Endothelial cell of umbilical vein (primary cell): ENCODE data around the gene METTL16. TPM values are rescaled to one million over a fixed set of nuclear protein-coding genes. Genes with fewer than 3 reads are reported as not detected.

Experiments used
- BruUV-seq: library from RNA; stranded (reverse); fragments of 400-500 nt; replicated peaks from 2 replicates; lab custom pipeline; 2021; lab: Mats Ljungman, UMichigan
- CTCF ChIA-PET: fragments of 300-600, 350-600 bp; sonication (Branson Sonifier 250); formaldehyde crosslinking; loops from one replicate; lab custom pipeline; 2021; ENCODE audit warnings: antibody characterized with exemption, inconsistent platforms; lab: Charles Lee
- POLR2A ChIA-PET: fragments of 300-600, 350-600 bp; sonication (Branson Sonifier 250); formaldehyde crosslinking; loops from one replicate; lab custom pipeline; 2021; ENCODE audit warnings: antibody characterized with exemption, inconsistent platforms; lab: Charles Lee
- DNase-seq: peaks from one replicate; pipeline ENCODE4 v3.0.0-alpha.2; 2011; ENCODE audit warnings: low read depth, low spot score
- FAIRE-seq: peaks from 2 replicates; lab custom pipeline; 2011; peaks lifted over from hg19 to GRCh38; lab: Jason Lieb, UNC
- H2AFZ ChIP-seq: 2 replicates; pipeline ENCODE4 v1.6.0; 2012; ENCODE audit warnings: low read depth, low read length, control low read depth, inconsistent platforms
- H3K27ac ChIP-seq: 2 replicates; pipeline ENCODE4 v1.5.1; 2011; ENCODE audit warnings: low read depth, mild to moderate bottlenecking, control low read depth, low read length, moderate library complexity; ENCODE audit not compliant: insufficient read depth
- H3K27me3 ChIP-seq, 2 experiments: 2 replicates each; pipeline versions ENCODE4 v1.6.0 to v1.6.1; 2011; ENCODE audit warnings: low read length in 2 of 2, mixed read lengths in 1 of 2; ENCODE audit not compliant: control insufficient read depth in 2 of 2, insufficient read depth in 2 of 2
- H3K36me3 ChIP-seq, 2 experiments: 2 replicates in 1 of 2; 3 replicates in 1 of 2; pipeline ENCODE4 v1.5.1; 2011; ENCODE audit warnings: low read length in 2 of 2, mild to moderate bottlenecking in 1 of 2, moderate library complexity in 1 of 2; ENCODE audit not compliant: control insufficient read depth in 2 of 2, insufficient read depth in 2 of 2; ENCODE audit errors: extremely low read depth in 1 of 2
- H3K4me1 ChIP-seq: 3 replicates; pipeline ENCODE4 v1.5.1; 2011; ENCODE audit warnings: mild to moderate bottlenecking, low read length; ENCODE audit not compliant: control insufficient read depth, insufficient read depth; ENCODE audit errors: extremely low read depth
- H3K4me2 ChIP-seq: 2 replicates; pipeline ENCODE4 v1.6.1; 2011; ENCODE audit warnings: low read length, control low read depth, mixed read lengths; ENCODE audit not compliant: insufficient read depth
- H3K4me3 ChIP-seq, 3 experiments: fragments of 200-600 bp in 1 of 3; sonication (generic), shearing (Covaris generic) in 1 of 3; replicated peaks in 1 of 3; 2 replicates each; pipeline ENCODE4 v1.5.1; 2011 to 2016; ENCODE audit warnings: control low read depth in 3 of 3, low read length in 3 of 3, mild to moderate bottlenecking in 2 of 3, inconsistent platforms in 1 of 3, low read depth in 1 of 3, moderate library complexity in 1 of 3; ENCODE audit not compliant: insufficient read depth in 1 of 3
- H3K79me2 ChIP-seq: 2 replicates; pipeline ENCODE4 v1.6.0; 2012; ENCODE audit warnings: low read length, inconsistent platforms; ENCODE audit not compliant: control insufficient read depth, insufficient read depth
- H3K9ac ChIP-seq: replicated peaks from 2 replicates; pipeline ENCODE3; 2011; ENCODE audit warnings: low read length, control low read depth; ENCODE audit not compliant: insufficient read depth; ENCODE audit errors: extremely low read depth
- H3K9me1 ChIP-seq: replicated peaks from 3 replicates; pipeline ENCODE4 v1.6.0; 2011; ENCODE audit warnings: mild to moderate bottlenecking, low read length; ENCODE audit not compliant: control insufficient read depth, insufficient read depth; ENCODE audit errors: extremely low read depth
- H3K9me3 ChIP-seq: replicated peaks from 2 replicates; pipeline ENCODE4 v1.5.1; 2012; ENCODE audit warnings: low read length, inconsistent platforms; ENCODE audit not compliant: control insufficient read depth, insufficient read depth
- H4K20me1 ChIP-seq: replicated peaks from 2 replicates; pipeline ENCODE3; 2011; ENCODE audit warnings: mild to moderate bottlenecking, low read length; ENCODE audit not compliant: control insufficient read depth, insufficient read depth; ENCODE audit errors: extremely low read depth
- CTCF ChIP-seq, 2 donors: IDR thresholded peaks; 1 replicate in 1 of 2; 2 replicates in 1 of 2; pipeline ENCODE4 v1.5.1; 2011; ENCODE audit warnings: low read length in 2 of 2, mild to moderate bottlenecking in 2 of 2, moderate library complexity in 2 of 2, control low read depth in 1 of 2, inconsistent platforms in 1 of 2, low read depth in 1 of 2; ENCODE audit not compliant: insufficient read depth in 1 of 2; ENCODE audit errors: extremely low read depth in 1 of 2
- EZH2 ChIP-seq: IDR thresholded peaks from 2 replicates; pipeline ENCODE4 v1.6.1; 2012; ENCODE audit warnings: borderline replicate concordance, low read depth, mild to moderate bottlenecking, moderate library complexity, low read length, inconsistent platforms; ENCODE audit not compliant: severe bottlenecking
- FOS ChIP-seq: IDR thresholded peaks from 2 replicates; pipeline ENCODE4 v1.6.1; 2011; ENCODE audit warnings: mild to moderate bottlenecking, low read length, moderate library complexity, borderline replicate concordance; ENCODE audit not compliant: insufficient read depth
- GATA2 ChIP-seq: IDR thresholded peaks from 2 replicates; pipeline ENCODE4 v1.7.0; 2011; ENCODE audit warnings: low read depth, mild to moderate bottlenecking, moderate library complexity, mixed read lengths, low read length; ENCODE audit not compliant: insufficient read length, insufficient read depth
- JUN ChIP-seq: IDR thresholded peaks from 2 replicates; pipeline ENCODE4 v1.6.1; 2011; ENCODE audit warnings: borderline replicate concordance, low read depth; ENCODE audit not compliant: insufficient read length, insufficient read depth
- MAX ChIP-seq: IDR thresholded peaks from 2 replicates; pipeline ENCODE4 v1.6.1; 2011; ENCODE audit not compliant: insufficient read depth, insufficient read length
- MYC ChIP-seq: IDR thresholded peaks from one replicate; pipeline ENCODE4 v1.6.1; 2011; ENCODE audit warnings: mild to moderate bottlenecking, low read depth, low read length
- POLR2A ChIP-seq: IDR thresholded peaks from 2 replicates; pipeline ENCODE4 v1.6.1; 2012; ENCODE audit warnings: low read depth, mild to moderate bottlenecking, control low read depth, low read length
- POLR2AphosphoS5 ChIP-seq: IDR thresholded peaks from 2 replicates; pipeline ENCODE4 v1.6.1; 2012; ENCODE audit warnings: low read depth, mild to moderate bottlenecking, control low read depth, low read length, moderate library complexity; ENCODE audit not compliant: insufficient read depth
- dilution Hi-C: fragments of 300-500 bp; cut with MboI; formaldehyde crosslinking; loops from one replicate; pipeline ENCODE4 v1.15.0; 2019; ENCODE audit warnings: low sequenced_read_pairs; ENCODE audit not compliant: extremely low pct_ligation_motif_present
- intact Hi-C: fragments of 100-400 bp; cut with micrococcal nuclease; formaldehyde crosslinking; loops from one replicate; pipeline ENCODE4 v1.10.0; 2022
- polyA plus RNA-seq, 4 experiments: library from polyadenylated mRNA; depleted of rRNA in 3 of 4; stranded (reverse) in 3 of 4; unstranded in 1 of 4; fragments of >200 nt; gene quantifications; 2 replicates each; pipeline versions ENCODE4 v1.2.1 to v1.2.3, GENCODE V29; 2011 to 2012; ENCODE audit warnings: missing spikeins in 1 of 4
- total RNA-seq: library from RNA; stranded (reverse); gene quantifications from 2 replicates; pipeline ENCODE4 v1.2.3, GENCODE V29; 2021

The METTL16 gene
- total and polyA plus RNA-seq, 2 donors (not counting 3 experiments of a cell fraction or from before 2014, with no cell fraction given) = 11.0 to 24.7 TPM

GRCh38 chr17:2442166-2442565, 69.5 kb downstream of the METTL16 start:
- H3K4me3 ChIP-seq = no peak overlapping the region
- no peaks in the 10 kb centered on the region for H3K79me2 ChIP-seq
- H3K36me3 ChIP-seq = peaks cover 4 to 6% of the 10 kb centered on the region in 2 experiments
- H3K9ac ChIP-seq = no peak overlapping the region
- H3K4me1 ChIP-seq = no peaks in the 10 kb centered on the region
- no peaks in the 10 kb centered on the region for H4K20me1 ChIP-seq
- no peak overlapping the region for H2AFZ ChIP-seq
- H3K27ac ChIP-seq = no peak overlapping the region
- intact Hi-C loops = no loop called here
- FAIRE-seq (no peak), DNase-seq (no peak)
- H3K9me1 ChIP-seq = no peaks in the 10 kb centered on the region
- ChIA-PET POLR2A (interaction anchor here (0.7 kb wide), 1 partner anchor 170 kb away, joined by 3 read pairs; no protein-coding TSS in a partner anchor), CTCF (interaction anchor here (1.1 to 1.2 kb wide), 4 partner anchors 10 to 15 kb away, joined by 3 read pairs; no protein-coding TSS in a partner anchor)
- H3K9me3 ChIP-seq = no peaks in the 10 kb centered on the region
- BruUV-seq = no TSS peak
- TF ChIP-seq JUN (no peak), FOS (no peak), EZH2 (no peak), MYC (no peak), POLR2AphosphoS5 (no peak), GATA2 (no peak), MAX (no peak), CTCF (IDR thresholded peaks at IDR 0.05; ENCODE audit: extremely low read depth in 1 of 2, insufficient read depth in 1 of 2, low read depth in 1 of 2, low read length in 2 of 2) (no peak), POLR2A (no peak)
- no peaks in the 10 kb centered on the region for H3K27me3 ChIP-seq
- H3K4me2 ChIP-seq = no peak overlapping the region
- dilution Hi-C loops = no loop called here
